ENCODE measurements around the gene VSX2.

The VSX2 gene

GRCh38 chr14:74296037-74296467, 56.8 kb downstream of the VSX2 start:
- Histone ChIP-seq H3K27ac (no peak overlapping the region), H3K9ac (no peak overlapping the region), H3K4me1 (ENCODE audit: low read depth, poor library complexity, severe bottlenecking) (no peaks in the 10 kb centered on the region), H2AFZ (ENCODE audit: low read depth) (no peak overlapping the region), H3K36me3 (ENCODE audit: insufficient read depth) (no peaks in the 10 kb centered on the region), H3K4me2 (no peak overlapping the region), H3K79me2 (ENCODE audit: insufficient read depth, low read depth) (no peaks in the 10 kb centered on the region), H4K20me1 (ENCODE audit: insufficient read depth) (no peaks in the 10 kb centered on the region), H3K4me3 (IDR thresholded peaks at IDR 0.05; ENCODE audit: insufficient read depth, low read depth, low read length) (no peak overlapping the region), H3K27me3 (ENCODE audit: insufficient read depth, low read depth) (no peaks in the 10 kb centered on the region)
- no peak for TF ChIP-seq CTCF (conservative IDR thresholded peaks at IDR 0.05; ENCODE audit: low read depth, low read length)

- Histone ChIP-seq H3K9ac (no peak overlapping the region), H3K79me2 (ENCODE audit: insufficient read depth, low read depth) (no peaks in the 10 kb centered on the region), H3K27me3 (ENCODE audit: insufficient read depth, low read depth) (no peaks in the 10 kb centered on the region), H3K4me1 (ENCODE audit: low read depth, poor library complexity, severe bottlenecking) (peaks cover 7% of the 10 kb centered on the region), H3K4me3 (IDR thresholded peaks at IDR 0.05; ENCODE audit: insufficient read depth, low read depth, low read length) (no peak overlapping the region), H3K36me3 (ENCODE audit: insufficient read depth) (no peaks in the 10 kb centered on the region), H2AFZ (ENCODE audit: low read depth) (no peak overlapping the region), H4K20me1 (ENCODE audit: insufficient read depth) (no peaks in the 10 kb centered on the region), H3K4me2 (no peak overlapping the region), H3K27ac (no peak overlapping the region)
- TF ChIP-seq CTCF (conservative IDR thresholded peaks at IDR 0.05; ENCODE audit: low read depth, low read length): no peak
Observed at GRCh38 chr14:74297986-74298385, 58.7 kb downstream of the VSX2 start.

GRCh38 chr14:74299061-74299545, 59.9 kb downstream of the VSX2 start:
- H3K4me3 ChIP-seq (IDR thresholded peaks at IDR 0.05; ENCODE audit: insufficient read depth, low read depth, low read length): no peak overlapping the region
- TF ChIP-seq CTCF (conservative IDR thresholded peaks at IDR 0.05; ENCODE audit: low read depth, low read length): no peak

GRCh38 chr14:74301594-74302151, 62.4 kb downstream of the VSX2 start:
- Histone ChIP-seq H3K36me3 (ENCODE audit: insufficient read depth) (no peaks in the 10 kb centered on the region), H3K4me2 (peak overlapping the region; percentile 37; the same call in 1 of the 2 replicates), H3K27ac (no peak overlapping the region), H3K79me2 (ENCODE audit: insufficient read depth, low read depth) (no peaks in the 10 kb centered on the region), H3K27me3 (ENCODE audit: insufficient read depth, low read depth) (no peaks in the 10 kb centered on the region), H3K4me3 (IDR thresholded peaks at IDR 0.05; ENCODE audit: insufficient read depth, low read depth, low read length) (no peak overlapping the region), H2AFZ (ENCODE audit: low read depth) (no peak overlapping the region), H4K20me1 (ENCODE audit: insufficient read depth) (no peaks in the 10 kb centered on the region), H3K4me1 (ENCODE audit: low read depth, poor library complexity, severe bottlenecking) (peaks cover 7% of the 10 kb centered on the region), H3K9ac (no peak overlapping the region)
- no peak for TF ChIP-seq CTCF (conservative IDR thresholded peaks at IDR 0.05; ENCODE audit: low read depth, low read length)

More at GRCh38 chr14:74299061-74299545, 59.9 kb downstream of the VSX2 start:
- H3K4me2 ChIP-seq: no peak overlapping the region
- no peaks in the 10 kb centered on the region for H3K27me3 ChIP-seq (ENCODE audit: insufficient read depth, low read depth)
- H3K9ac ChIP-seq: no peak overlapping the region
- H3K36me3 ChIP-seq (ENCODE audit: insufficient read depth): no peaks in the 10 kb centered on the region
- no peak overlapping the region for H2AFZ ChIP-seq (ENCODE audit: low read depth)
- H3K4me1 ChIP-seq (ENCODE audit: low read depth, poor library complexity, severe bottlenecking): peaks cover 7% of the 10 kb centered on the region
- H4K20me1 ChIP-seq (ENCODE audit: insufficient read depth): no peaks in the 10 kb centered on the region
- no peaks in the 10 kb centered on the region for H3K79me2 ChIP-seq (ENCODE audit: insufficient read depth, low read depth)
- H3K27ac ChIP-seq: no peak overlapping the region
